IMR-90 (cell line): ENCODE results near the gene GADL1. TPM values are rescaled to one million over a fixed set of nuclear protein-coding genes. Genes with fewer than 3 reads are reported as not detected.

Experiments used
- ATAC-seq: fragments of 200-7000 bp; cut with Tn5 transposase; 2 replicates; pipeline ENCODE4 v1.9.1; 2020; ENCODE audit warnings: low read depth, mild to moderate bottlenecking, moderate library complexity
- BruUV-seq: library from RNA; stranded (reverse); fragments of 400-500 nt; replicated peaks from 2 replicates; lab custom pipeline; 2021; lab: Mats Ljungman, UMichigan
- CTCF ChIA-PET: fragments of 300-600 bp; formaldehyde crosslinking; extraction: SDS; loops from one replicate; lab custom pipeline; 2021; ENCODE audit warnings: antibody characterized with exemption; lab: Yijun Ruan, JAX
- POLR2A ChIA-PET: fragments of 300-600 bp; sonication (Branson Sonifier 250); formaldehyde crosslinking; loops from one replicate; lab custom pipeline; 2022; ENCODE audit warnings: antibody characterized with exemption; ENCODE audit not compliant: unreplicated experiment; lab: Charles Lee
- DNase-seq: peaks from one replicate; pipeline ENCODE4 v3.0.0; 2013
- H2AFZ ChIP-seq: replicated peaks from 2 replicates; pipeline ENCODE3; 2013; ENCODE audit warnings: low read length, mild to moderate bottlenecking; ENCODE audit not compliant: poor library complexity
- H2AK5ac ChIP-seq: 2 replicates; pipeline ENCODE4 v1.6.1; 2013; ENCODE audit warnings: low read depth, low read length, inconsistent platforms
- H2AK9ac ChIP-seq: replicated peaks from 2 replicates; pipeline ENCODE3; 2013; ENCODE audit warnings: mild to moderate bottlenecking, low read depth, low read length, moderate library complexity; ENCODE audit not compliant: poor library complexity
- H2BK120ac ChIP-seq: 2 replicates; pipeline ENCODE4 v1.6.1; 2013; ENCODE audit warnings: low read depth, low read length, inconsistent platforms
- H2BK15ac ChIP-seq: 3 replicates; pipeline ENCODE4 v1.6.1; 2013; ENCODE audit warnings: low read depth, low read length, inconsistent platforms
- H2BK20ac ChIP-seq: 2 replicates; pipeline ENCODE4 v1.6.1; 2013; ENCODE audit warnings: low read depth, mild to moderate bottlenecking, inconsistent platforms, low read length, moderate library complexity
- H2BK5ac ChIP-seq: 2 replicates; pipeline ENCODE4 v1.6.1; 2013; ENCODE audit warnings: mild to moderate bottlenecking, low read depth, low read length, inconsistent platforms; ENCODE audit not compliant: poor library complexity, severe bottlenecking
- H3K14ac ChIP-seq: replicated peaks from 2 replicates; pipeline ENCODE4 v1.6.1; 2013; ENCODE audit warnings: low read depth, low read length, inconsistent platforms
- H3K18ac ChIP-seq: 2 replicates; pipeline ENCODE4 v1.6.1; 2013; ENCODE audit warnings: low read depth, low read length, control low read depth
- H3K23ac ChIP-seq: 2 replicates; pipeline ENCODE4 v1.6.1; 2013; ENCODE audit warnings: low read depth, low read length, inconsistent platforms
- H3K27ac ChIP-seq: 2 replicates; pipeline ENCODE4 v1.5.1; 2013; ENCODE audit warnings: mild to moderate bottlenecking, control low read depth, low read length; ENCODE audit not compliant: insufficient read depth
- H3K27me3 ChIP-seq: 2 replicates; pipeline ENCODE4 v1.6.1; 2013; ENCODE audit warnings: low read length; ENCODE audit not compliant: control insufficient read depth, insufficient read depth
- H3K36me3 ChIP-seq: 2 replicates; pipeline ENCODE4 v1.6.1; 2013; ENCODE audit warnings: low read length, mixed read lengths; ENCODE audit not compliant: control insufficient read depth, insufficient read depth
- H3K4ac ChIP-seq: 2 replicates; pipeline ENCODE4 v1.6.1; 2013; ENCODE audit warnings: low read depth, low read length, inconsistent platforms
- H3K4me1 ChIP-seq: 2 replicates; pipeline ENCODE4 v1.6.1; 2013; ENCODE audit warnings: low read length, mixed read lengths; ENCODE audit not compliant: control insufficient read depth, insufficient read depth
- H3K4me2 ChIP-seq: 2 replicates; pipeline ENCODE4 v1.6.1; 2013; ENCODE audit warnings: low read depth, mild to moderate bottlenecking, control low read depth, low read length, moderate library complexity
- H3K4me3 ChIP-seq: 2 replicates; pipeline ENCODE4 v1.5.1; 2013; ENCODE audit warnings: low read depth, mild to moderate bottlenecking, control low read depth, low read length, moderate library complexity; ENCODE audit not compliant: insufficient read depth
- H3K56ac ChIP-seq: 2 replicates; pipeline ENCODE4 v1.6.1; 2013; ENCODE audit warnings: low read length, inconsistent platforms; ENCODE audit not compliant: insufficient read depth; ENCODE audit errors: extremely low read depth
- H3K79me1 ChIP-seq, 2 experiments: 2 replicates each; pipeline ENCODE4 v1.6.1; 2013; ENCODE audit warnings: low read length in 2 of 2, inconsistent platforms in 1 of 2, low read depth in 1 of 2
- H3K9ac ChIP-seq: 2 replicates; pipeline ENCODE4 v1.6.1; 2013; ENCODE audit warnings: low read depth, low read length, control low read depth
- H3K9me1 ChIP-seq: 2 replicates; pipeline ENCODE4 v1.6.1; 2013; ENCODE audit warnings: low read length, inconsistent platforms; ENCODE audit not compliant: insufficient read depth
- H3K9me3 ChIP-seq: 2 replicates; pipeline ENCODE4 v1.6.1; 2013; ENCODE audit warnings: low read length; ENCODE audit not compliant: control insufficient read depth, insufficient read depth
- H4K20me1 ChIP-seq: 2 replicates; pipeline ENCODE4 v1.6.1; 2013; ENCODE audit warnings: low read length, inconsistent platforms; ENCODE audit not compliant: insufficient read depth
- H4K5ac ChIP-seq: 2 replicates; pipeline ENCODE4 v1.6.1; 2013; ENCODE audit warnings: mild to moderate bottlenecking, low read depth, low read length, control low read depth
- H4K8ac ChIP-seq, 2 experiments: 2 replicates each; pipeline ENCODE4 v1.6.1; 2013; ENCODE audit warnings: low read depth in 2 of 2, low read length in 2 of 2, control low read depth in 1 of 2, inconsistent platforms in 1 of 2
- H4K91ac ChIP-seq: 2 replicates; pipeline ENCODE4 v1.6.1; 2013; ENCODE audit warnings: low read depth, low read length, inconsistent platforms; ENCODE audit not compliant: insufficient read depth
- BHLHE40 ChIP-seq: fragments of 150-350 bp; IDR thresholded peaks from 2 replicates; pipeline ENCODE4 v1.6.1; 2016; ENCODE audit warnings: mild to moderate bottlenecking, low read depth, low read length
- CEBPB ChIP-seq: IDR thresholded peaks from 2 replicates; pipeline ENCODE4 v1.6.1; 2012; ENCODE audit warnings: low read depth, low read length, improper control_type of control experiment
- ELK1 ChIP-seq: fragments of 150-350 bp; IDR thresholded peaks from 2 replicates; pipeline ENCODE4 v1.6.1; 2016; ENCODE audit warnings: low read depth, mild to moderate bottlenecking, low read length, moderate library complexity, borderline replicate concordance
- FOS ChIP-seq: fragments of 150-350 bp; IDR thresholded peaks from 2 replicates; pipeline ENCODE4 v1.6.1; 2016; ENCODE audit warnings: low read depth, low read length
- MAFK ChIP-seq: IDR thresholded peaks from 2 replicates; pipeline ENCODE4 v1.6.1; 2012; ENCODE audit warnings: low read depth, low read length, improper control_type of control experiment
- RAD21 ChIP-seq: IDR thresholded peaks from 2 replicates; pipeline ENCODE4 v1.6.1; 2012; ENCODE audit warnings: low read length, improper control_type of control experiment
- RFX5 ChIP-seq: IDR thresholded peaks from 2 replicates; pipeline ENCODE4 v1.8.0; 2012; ENCODE audit warnings: low read depth, mild to moderate bottlenecking, low read length, moderate library complexity
- SMC3 ChIP-seq: fragments of 150-350 bp; IDR thresholded peaks from 2 replicates; pipeline ENCODE4 v1.6.1; 2016; ENCODE audit warnings: low read depth, mild to moderate bottlenecking, antibody characterized with exemption, low read length, moderate library complexity
- WGBS, 2 experiments: methylation state at CpG; one replicate each; pipeline versions ENCODE4 v1.1.5 to v1.1.7; 2013; ENCODE audit warnings: missing lambda C conversion rate in 2 of 2; ENCODE audit not compliant: insufficient read length in 1 of 2; ENCODE audit errors: extremely low coverage in 2 of 2; 5-methylcytosine and 5-hydroxymethylcytosine counted together
- dilution Hi-C: fragments of 300-500 bp; cut with HindIII; formaldehyde crosslinking; loops from one replicate; pipeline ENCODE4 v1.14.3; 2018; ENCODE audit warnings: low sequenced_read_pairs; ENCODE audit not compliant: unreplicated experiment
- in situ Hi-C: fragments of 300-500 bp; cut with MboI; formaldehyde crosslinking; loops from 3 replicates; pipeline ENCODE4 v1.14.3; 2019; ENCODE audit warnings: low sequenced_read_pairs, inconsistent platforms, mixed read lengths
- intact Hi-C: fragments of 100-400 bp; cut with micrococcal nuclease; formaldehyde crosslinking; loops from 2 replicates; pipeline ENCODE4 v1.10.0; 2022
- polyA plus RNA-seq, 3 experiments: library from polyadenylated mRNA; depleted of rRNA; stranded (reverse); fragments of >200 nt; gene quantifications; 2 replicates each; pipeline ENCODE4 v1.2.3, GENCODE V29; 2012; ENCODE audit warnings: low replicate concordance in 1 of 3
- total RNA-seq: library from RNA; depleted of rRNA; stranded (reverse); fragments of >200 nt; gene quantifications from 2 replicates; pipeline ENCODE4 v1.2.3, GENCODE V29; 2012

The GADL1 gene
- total and polyA plus RNA-seq, 2 of the 4 experiments (the other 2 are of a cell fraction): not detected

- in situ Hi-C loops (no loop called here), dilution Hi-C loops (no loop called here), intact Hi-C loops (no loop called here)
- Histone ChIP-seq H3K36me3 (no peaks in the 10 kb centered on the region), H3K4me2 (no peak overlapping the region), H2BK15ac (no peak overlapping the region), H2AK5ac (no peak overlapping the region), H3K27ac (no peak overlapping the region), H4K8ac (no peak overlapping the region), H3K9ac (no peak overlapping the region), H4K5ac (no peak overlapping the region), H3K23ac (no peak overlapping the region), H3K27me3 (no peaks in the 10 kb centered on the region; the same call in 1 of the 2 replicates), H2AFZ (no peak overlapping the region), H3K4me1 (no peaks in the 10 kb centered on the region), H2BK20ac (no peak overlapping the region), H3K4ac (no peak overlapping the region), H2AK9ac (no peak overlapping the region), H3K18ac (no peak overlapping the region), H4K20me1 (no peaks in the 10 kb centered on the region), H3K4me3 (no peak overlapping the region), H3K56ac (no peak overlapping the region), H4K91ac (no peak overlapping the region), H3K79me1 (no peaks in the 10 kb centered on the region), H3K9me3 (no peaks in the 10 kb centered on the region), H2BK120ac (no peak overlapping the region), H3K14ac (no peak overlapping the region), H3K9me1 (no peaks in the 10 kb centered on the region), H2BK5ac (no peak overlapping the region)
- no CpG with 5 or more reads among the region's 3 CpGs for WGBS, 2 experiments
- TF ChIP-seq BHLHE40 (no peak), CEBPB (no peak), RFX5 (no peak), MAFK (no peak), RAD21 (no peak), ELK1 (no peak), SMC3 (no peak), FOS (no peak)
- DNase-seq (no peak), ATAC-seq (no peak)
- ChIA-PET CTCF (no interaction called here), POLR2A (no interaction called here)
- BruUV-seq: no TSS peak
Observed at GRCh38 chr3:30764281-30764680, 130.2 kb downstream of the GADL1 start.
